GM12864 (cell line): Measurements from ENCODE around the gene SBK3.

Experiments used
- DNase-seq: peaks from one replicate; pipeline ENCODE4 v3.0.0-alpha.2; 2011; ENCODE audit warnings: low read depth
- H3K4me3 ChIP-seq: 2 replicates; pipeline ENCODE4 v1.5.1; 2011; ENCODE audit warnings: mild to moderate bottlenecking, low read depth, low read length, control low read depth
- TF ChIP-seq, protein P1 (sequence below): IDR thresholded peaks from 2 replicates; pipeline ENCODE4 v1.5.1; 2011; ENCODE audit warnings: low read depth, mild to moderate bottlenecking, moderate library complexity, low read length, control low read depth, inconsistent platforms; ENCODE audit errors: missing control alignments

The SBK3 gene, protein sequence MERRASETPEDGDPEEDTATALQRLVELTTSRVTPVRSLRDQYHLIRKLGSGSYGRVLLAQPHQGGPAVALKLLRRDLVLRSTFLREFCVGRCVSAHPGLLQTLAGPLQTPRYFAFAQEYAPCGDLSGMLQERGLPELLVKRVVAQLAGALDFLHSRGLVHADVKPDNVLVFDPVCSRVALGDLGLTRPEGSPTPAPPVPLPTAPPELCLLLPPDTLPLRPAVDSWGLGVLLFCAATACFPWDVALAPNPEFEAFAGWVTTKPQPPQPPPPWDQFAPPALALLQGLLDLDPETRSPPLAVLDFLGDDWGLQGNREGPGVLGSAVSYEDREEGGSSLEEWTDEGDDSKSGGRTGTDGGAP

DNA sequence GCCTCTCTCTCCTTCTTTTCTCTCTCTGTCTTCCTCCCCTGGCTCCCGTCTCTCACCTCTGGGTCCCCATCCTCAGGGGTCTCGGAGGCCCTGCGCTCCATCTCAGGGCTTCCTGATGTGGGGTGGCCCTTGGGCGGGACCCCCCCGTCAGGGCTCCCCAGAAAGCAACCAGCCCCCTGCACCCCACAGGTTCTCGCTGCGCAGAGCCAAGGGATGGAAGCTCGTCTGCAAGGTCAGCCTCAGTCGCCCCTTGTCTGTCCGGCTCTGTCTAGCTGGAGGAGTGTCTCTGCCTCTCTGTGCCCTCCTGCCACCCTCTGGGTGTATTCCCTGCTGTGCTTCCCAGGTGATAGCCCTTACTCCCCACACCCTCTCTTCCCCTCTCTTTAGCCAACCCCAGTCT, at the start of gene SBK3:
TSS of gene SBK3 (minus strand) at position 101 of the 400 bp plus-strand sequence. CDS start at position 101, 0 bp downstream.
- no peak within 1 kb of the TSS for H3K4me3 ChIP-seq
- no peak for DNase-seq
- TF ChIP-seq, protein P1, sequence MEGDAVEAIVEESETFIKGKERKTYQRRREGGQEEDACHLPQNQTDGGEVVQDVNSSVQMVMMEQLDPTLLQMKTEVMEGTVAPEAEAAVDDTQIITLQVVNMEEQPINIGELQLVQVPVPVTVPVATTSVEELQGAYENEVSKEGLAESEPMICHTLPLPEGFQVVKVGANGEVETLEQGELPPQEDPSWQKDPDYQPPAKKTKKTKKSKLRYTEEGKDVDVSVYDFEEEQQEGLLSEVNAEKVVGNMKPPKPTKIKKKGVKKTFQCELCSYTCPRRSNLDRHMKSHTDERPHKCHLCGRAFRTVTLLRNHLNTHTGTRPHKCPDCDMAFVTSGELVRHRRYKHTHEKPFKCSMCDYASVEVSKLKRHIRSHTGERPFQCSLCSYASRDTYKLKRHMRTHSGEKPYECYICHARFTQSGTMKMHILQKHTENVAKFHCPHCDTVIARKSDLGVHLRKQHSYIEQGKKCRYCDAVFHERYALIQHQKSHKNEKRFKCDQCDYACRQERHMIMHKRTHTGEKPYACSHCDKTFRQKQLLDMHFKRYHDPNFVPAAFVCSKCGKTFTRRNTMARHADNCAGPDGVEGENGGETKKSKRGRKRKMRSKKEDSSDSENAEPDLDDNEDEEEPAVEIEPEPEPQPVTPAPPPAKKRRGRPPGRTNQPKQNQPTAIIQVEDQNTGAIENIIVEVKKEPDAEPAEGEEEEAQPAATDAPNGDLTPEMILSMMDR = no peak

DNA sequence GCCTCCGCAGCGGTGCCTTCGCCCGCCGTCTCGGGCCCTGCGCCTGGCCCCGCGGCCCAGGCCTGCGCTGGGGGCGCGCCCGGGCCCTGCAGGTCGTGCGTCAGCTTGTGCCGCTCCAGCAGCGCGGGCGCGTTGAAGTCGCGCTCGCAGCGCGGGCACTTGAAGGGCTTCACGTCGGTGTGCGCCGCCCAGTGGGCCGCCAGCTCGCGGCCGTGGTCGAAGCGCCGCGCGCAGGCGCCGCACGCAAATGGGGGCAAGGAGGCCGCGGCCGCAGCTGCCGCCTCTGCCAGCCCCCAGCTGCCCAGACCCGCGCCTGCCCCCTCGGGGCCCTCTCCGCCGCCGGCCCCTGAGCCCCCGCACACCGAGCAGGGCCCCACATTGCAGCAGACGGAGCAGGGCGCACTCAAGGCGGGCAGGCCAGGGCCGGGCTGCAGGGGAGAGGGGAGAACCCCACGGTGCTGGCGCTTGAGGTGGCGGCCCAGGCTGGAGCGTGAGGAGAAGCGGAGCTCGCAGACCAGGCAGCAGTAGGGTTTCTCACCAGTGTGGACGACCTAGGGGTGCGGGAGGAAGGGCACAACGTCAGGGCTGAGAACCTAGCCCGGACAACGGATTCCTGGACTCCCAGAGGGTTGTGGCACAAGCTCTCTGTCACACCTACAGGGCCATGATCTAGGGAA, 47.9 kb upstream of the SBK3 start:
- DNase-seq = no peak
- H3K4me3 ChIP-seq = no peak overlapping the region
- TF ChIP-seq, protein P1 = no peak

DNA sequence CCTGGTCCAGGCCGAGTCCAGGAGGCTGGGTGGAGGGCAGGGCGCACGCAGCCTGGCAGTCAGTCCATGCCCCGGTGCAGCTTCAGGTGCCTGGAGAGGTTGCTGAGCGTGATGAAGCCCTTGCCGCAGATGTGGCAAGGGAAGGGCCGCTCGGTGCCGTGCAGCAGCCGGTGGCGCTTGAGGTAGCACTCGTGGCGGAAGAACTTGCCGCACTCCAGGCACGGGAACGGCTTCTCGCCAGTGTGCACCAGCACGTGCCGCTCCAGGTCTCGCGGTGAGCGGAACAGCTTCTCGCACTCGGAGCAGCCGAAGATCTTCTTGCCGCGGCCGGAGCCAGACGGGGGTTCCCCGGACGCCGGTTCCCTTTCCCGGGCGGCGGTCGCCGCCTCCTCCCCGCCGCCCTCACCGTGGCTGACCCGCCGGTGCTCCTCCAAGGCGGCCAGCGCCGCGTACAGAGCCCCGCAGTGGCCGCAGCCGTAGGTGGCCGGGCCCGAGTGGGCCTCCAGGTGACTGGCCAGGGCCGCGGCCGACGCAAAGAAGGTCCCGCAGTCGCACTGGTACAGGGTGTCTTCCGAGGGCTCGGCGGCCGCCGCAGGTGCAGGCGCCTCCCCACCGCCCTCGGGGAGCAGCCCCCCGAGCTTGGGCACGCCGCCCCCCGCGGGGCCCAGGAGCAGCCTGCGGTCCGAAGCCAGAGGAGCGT, 47.2 kb upstream of the SBK3 start:
- H3K4me3 ChIP-seq = no peak overlapping the region
- TF ChIP-seq, protein P1 = no peak
- no peak for DNase-seq

DNA sequence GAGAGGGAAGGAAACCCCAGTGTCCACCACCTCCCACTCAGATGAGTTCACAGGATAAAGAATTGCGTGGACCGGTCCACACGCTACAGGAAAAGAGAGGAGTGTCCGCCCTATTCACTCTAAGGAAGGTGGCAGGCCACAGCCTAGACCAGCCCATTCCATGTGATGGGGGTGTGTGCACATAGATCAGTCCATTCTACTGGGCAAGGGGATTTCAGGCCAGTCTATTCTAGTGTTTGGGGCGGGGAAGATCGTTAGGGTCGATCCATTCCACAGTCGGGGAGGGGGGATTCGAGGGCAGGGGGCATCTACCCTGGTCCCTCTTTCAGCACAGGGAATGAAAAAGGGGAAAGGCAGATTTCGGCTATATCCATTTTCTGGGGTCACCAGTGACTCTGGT, 46.2 kb upstream of the SBK3 start:
- DNase-seq = no peak
- H3K4me3 ChIP-seq = no peak overlapping the region
- TF ChIP-seq, protein P1 = no peak

DNA sequence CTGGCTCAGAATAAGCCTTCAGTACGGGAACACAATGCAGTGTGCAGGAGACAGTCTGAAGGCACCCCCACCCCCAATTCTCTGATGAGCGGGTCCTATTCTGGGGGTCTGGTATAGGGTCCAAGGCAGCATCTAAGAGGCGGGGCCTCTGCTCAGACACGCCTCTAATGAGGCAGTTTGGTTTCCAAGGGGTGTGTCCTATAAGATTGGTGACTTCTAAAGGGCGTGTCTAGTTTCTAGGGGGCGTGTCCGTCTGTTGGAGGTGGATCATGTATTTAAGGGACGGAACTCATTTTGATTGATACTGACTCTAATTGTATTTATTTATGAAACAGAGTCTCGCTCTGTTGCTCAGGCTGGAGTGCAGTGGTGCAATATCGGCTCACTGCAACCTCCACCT, 45.3 kb upstream of the SBK3 start:
- no peak overlapping the region for H3K4me3 ChIP-seq
- TF ChIP-seq, protein P1 = no peak
- no peak for DNase-seq

DNA sequence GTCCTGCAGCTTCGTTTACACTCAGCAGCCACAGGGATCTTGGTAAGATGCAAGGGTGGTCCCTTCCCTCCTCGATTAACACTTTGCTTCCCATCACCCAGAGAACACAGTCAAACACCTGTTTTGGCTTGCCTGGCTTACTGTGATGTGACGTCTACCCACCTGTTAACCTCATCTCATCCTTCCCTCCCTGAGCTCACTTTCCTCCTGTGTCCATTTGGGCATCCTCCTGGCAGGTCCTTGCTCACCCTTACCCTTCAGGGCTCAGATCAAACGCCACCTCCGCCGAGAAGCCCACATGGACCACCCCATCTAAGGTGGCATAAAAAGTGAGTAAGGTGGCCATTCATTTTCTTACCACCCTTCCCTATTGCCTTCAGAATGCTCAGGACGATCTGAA, 44.8 kb upstream of the SBK3 start:
- no peak overlapping the region for H3K4me3 ChIP-seq
- TF ChIP-seq, protein P1 = no peak
- no peak for DNase-seq
